ENCODE results near the gene DNAH8.

- TF ChIP-seq CTCF (IDR thresholded peaks at IDR 0.05) (no peak), POLR2A (IDR thresholded peaks at IDR 0.05) (no peak)
Measured at GRCh38 chr6:38935051-38935450, 219.9 kb downstream of the DNAH8 start.
